ENCODE results near the gene PTPRG.

GRCh38 chr3:62203561-62203960 lies 642.2 kb downstream of the PTPRG start:
- TF ChIP-seq EZH2 (IDR thresholded peaks at IDR 0.05; ENCODE audit: insufficient read depth, poor library complexity, severe bottlenecking) (no peak), EZH2phosphoT487 (IDR thresholded peaks at IDR 0.05; ENCODE audit: insufficient read depth, low read depth) (no peak)

All from GM23248 (cell line).